Upper lobe of left lung (tissue), 4 donors: Measurements from ENCODE around the gene ARID5B.

Experiments
- POLR2A ChIP-seq, 4 donors: fragments of 450-650 bp; IDR thresholded peaks; one replicate each; pipeline ENCODE4 v1.5.1; 2016 to 2017; ENCODE audit warnings: antibody characterized with exemption in 4 of 4, mild to moderate bottlenecking in 2 of 4
- TF ChIP-seq, protein P1 (sequence below), 6 experiments: fragments of 450-650 bp in 4 of 6; fragments of 200-600 bp in 2 of 6; sonication (generic) in 2 of 6; IDR thresholded peaks; one replicate each; pipeline ENCODE4 v1.5.1; 2016 to 2019; ENCODE audit warnings: antibody characterized with exemption in 6 of 6

GRCh38 chr10:61931620-61932332 lies 30.3 kb downstream of the ARID5B start:
- TF ChIP-seq, protein P1, sequence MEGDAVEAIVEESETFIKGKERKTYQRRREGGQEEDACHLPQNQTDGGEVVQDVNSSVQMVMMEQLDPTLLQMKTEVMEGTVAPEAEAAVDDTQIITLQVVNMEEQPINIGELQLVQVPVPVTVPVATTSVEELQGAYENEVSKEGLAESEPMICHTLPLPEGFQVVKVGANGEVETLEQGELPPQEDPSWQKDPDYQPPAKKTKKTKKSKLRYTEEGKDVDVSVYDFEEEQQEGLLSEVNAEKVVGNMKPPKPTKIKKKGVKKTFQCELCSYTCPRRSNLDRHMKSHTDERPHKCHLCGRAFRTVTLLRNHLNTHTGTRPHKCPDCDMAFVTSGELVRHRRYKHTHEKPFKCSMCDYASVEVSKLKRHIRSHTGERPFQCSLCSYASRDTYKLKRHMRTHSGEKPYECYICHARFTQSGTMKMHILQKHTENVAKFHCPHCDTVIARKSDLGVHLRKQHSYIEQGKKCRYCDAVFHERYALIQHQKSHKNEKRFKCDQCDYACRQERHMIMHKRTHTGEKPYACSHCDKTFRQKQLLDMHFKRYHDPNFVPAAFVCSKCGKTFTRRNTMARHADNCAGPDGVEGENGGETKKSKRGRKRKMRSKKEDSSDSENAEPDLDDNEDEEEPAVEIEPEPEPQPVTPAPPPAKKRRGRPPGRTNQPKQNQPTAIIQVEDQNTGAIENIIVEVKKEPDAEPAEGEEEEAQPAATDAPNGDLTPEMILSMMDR (IDR thresholded peaks at IDR 0.05) = no peak
- no peak for TF ChIP-seq POLR2A (IDR thresholded peaks at IDR 0.05)
